ENCODE results near the gene PTPN20. TPM values are rescaled to one million over a fixed set of nuclear protein-coding genes. Genes with fewer than 3 reads are reported as not detected.
"Not testable (repeated sequence)": the region's sequence is repeated elsewhere in the genome, so short reads cannot be mapped to it uniquely, and the experiment has no call there.

The PTPN20 gene
- total and polyA plus RNA-seq, 2 of the 4 experiments (the other 2 are of a cell fraction), result 0.14 TPM; not detected in 1

DNA sequence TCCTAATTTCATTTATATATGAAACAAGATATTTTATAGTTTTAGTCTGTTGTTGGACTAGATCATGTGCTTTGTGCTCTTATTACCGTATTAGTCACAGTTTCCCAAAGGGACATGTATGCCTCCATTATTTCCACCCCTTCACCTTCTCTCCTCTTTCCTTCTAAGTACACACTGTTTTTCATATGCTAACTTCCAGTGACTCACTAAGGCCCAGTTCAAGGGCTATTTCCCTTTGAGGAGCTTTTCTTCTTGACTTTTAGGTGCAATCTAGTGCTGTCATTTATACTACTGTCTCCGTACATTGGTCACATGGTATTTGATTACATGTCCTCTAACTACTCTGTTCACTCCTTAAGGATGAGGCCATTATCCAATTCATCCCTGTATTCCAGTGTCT lies 55.8 kb downstream of the PTPN20 start:
- H3K18ac ChIP-seq (ENCODE audit: low read depth, low read length); H3K4ac ChIP-seq (ENCODE audit: low read depth, low read length); H3K56ac ChIP-seq (ENCODE audit: extremely low read depth, insufficient read depth, low read length); intact Hi-C loops (cut with micrococcal nuclease); H2BK15ac ChIP-seq (ENCODE audit: low read depth, low read length); H3K9me1 ChIP-seq (ENCODE audit: insufficient read depth, low read length); H4K91ac ChIP-seq (ENCODE audit: insufficient read depth, low read depth, low read length); H2AK9ac ChIP-seq (replicated peaks; ENCODE audit: low read depth, low read length, poor library complexity); H3K23ac ChIP-seq (ENCODE audit: low read depth, low read length); H2BK120ac ChIP-seq (ENCODE audit: low read depth, low read length); H3K79me1 ChIP-seq (ENCODE audit: low read depth in 1 of 2, low read length in 2 of 2); DNase-seq; H3K9ac ChIP-seq (ENCODE audit: low read depth, low read length); H3K9me3 ChIP-seq (ENCODE audit: control insufficient read depth, insufficient read depth, low read length); CTCF ChIA-PET; H2AK5ac ChIP-seq (ENCODE audit: low read depth, low read length); H2BK5ac ChIP-seq (ENCODE audit: low read depth, low read length, poor library complexity, severe bottlenecking); ATAC-seq (ENCODE audit: low read depth); BruUV-seq (replicated peaks); H3K4me2 ChIP-seq (ENCODE audit: low read depth, low read length); POLR2A ChIA-PET (ENCODE audit: unreplicated experiment); H4K5ac ChIP-seq (ENCODE audit: low read depth, low read length); H2AFZ ChIP-seq (replicated peaks; ENCODE audit: low read length, poor library complexity); H2BK20ac ChIP-seq (ENCODE audit: low read depth, low read length); dilution Hi-C loops (cut with HindIII; ENCODE audit: low sequenced_read_pairs, unreplicated experiment); H3K14ac ChIP-seq (replicated peaks; ENCODE audit: low read depth, low read length); in situ Hi-C loops (cut with MboI; ENCODE audit: low sequenced_read_pairs); H3K36me3 ChIP-seq (ENCODE audit: control insufficient read depth, insufficient read depth, low read length); H4K8ac ChIP-seq (ENCODE audit: low read depth in 2 of 2, low read length in 2 of 2); H3K27me3 ChIP-seq (ENCODE audit: control insufficient read depth, insufficient read depth, low read length); H4K20me1 ChIP-seq (ENCODE audit: insufficient read depth, low read length); H3K27ac ChIP-seq (ENCODE audit: insufficient read depth, low read length); H3K4me1 ChIP-seq (ENCODE audit: control insufficient read depth, insufficient read depth, low read length); H3K4me3 ChIP-seq (ENCODE audit: insufficient read depth, low read depth, low read length): not testable (repeated sequence)
- WGBS, 2 experiments (ENCODE audit: extremely low coverage in 2 of 2, insufficient read length in 1 of 2), result no CpG with 5 or more reads among the region's 2 CpGs

DNA sequence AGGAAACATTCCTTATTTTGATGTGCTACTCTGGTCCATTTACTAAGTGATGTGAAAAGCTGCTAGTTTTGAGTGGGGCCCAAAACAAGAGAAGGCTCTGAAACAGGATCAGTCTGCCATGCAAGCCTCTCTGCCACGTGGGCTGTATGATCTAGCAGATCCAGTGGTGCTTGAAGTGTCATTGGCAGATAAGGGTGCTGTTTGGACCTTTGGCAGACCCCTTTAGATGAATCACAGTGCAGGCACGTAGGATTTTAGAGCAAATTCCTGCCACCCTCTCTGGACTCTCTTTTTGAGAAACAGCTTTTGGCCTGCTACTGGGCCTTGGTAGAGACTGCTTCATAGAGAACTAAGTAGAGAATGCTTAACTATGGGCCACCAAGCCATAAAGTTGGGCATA lies 69.0 kb downstream of the PTPN20 start:
- not testable (repeated sequence) for BruUV-seq (replicated peaks)

More for the DNA sequence above, 69.0 kb downstream of the PTPN20 start:
- H4K20me1 ChIP-seq (ENCODE audit: insufficient read depth, low read length); H2AK9ac ChIP-seq (replicated peaks; ENCODE audit: low read depth, low read length, poor library complexity); H3K27ac ChIP-seq (ENCODE audit: insufficient read depth, low read length); H3K79me1 ChIP-seq (ENCODE audit: low read depth in 1 of 2, low read length in 2 of 2); in situ Hi-C loops (cut with MboI; ENCODE audit: low sequenced_read_pairs); H3K4ac ChIP-seq (ENCODE audit: low read depth, low read length); H3K9me1 ChIP-seq (ENCODE audit: insufficient read depth, low read length); H2AFZ ChIP-seq (replicated peaks; ENCODE audit: low read length, poor library complexity); H3K4me1 ChIP-seq (ENCODE audit: control insufficient read depth, insufficient read depth, low read length); H3K9ac ChIP-seq (ENCODE audit: low read depth, low read length); H3K4me3 ChIP-seq (ENCODE audit: insufficient read depth, low read depth, low read length); H4K5ac ChIP-seq (ENCODE audit: low read depth, low read length); H3K23ac ChIP-seq (ENCODE audit: low read depth, low read length); H4K8ac ChIP-seq (ENCODE audit: low read depth in 2 of 2, low read length in 2 of 2); DNase-seq; dilution Hi-C loops (cut with HindIII; ENCODE audit: low sequenced_read_pairs, unreplicated experiment); H2BK5ac ChIP-seq (ENCODE audit: low read depth, low read length, poor library complexity, severe bottlenecking); H2BK20ac ChIP-seq (ENCODE audit: low read depth, low read length); CTCF ChIA-PET; H4K91ac ChIP-seq (ENCODE audit: insufficient read depth, low read depth, low read length); ATAC-seq (ENCODE audit: low read depth); H3K4me2 ChIP-seq (ENCODE audit: low read depth, low read length); H3K56ac ChIP-seq (ENCODE audit: extremely low read depth, insufficient read depth, low read length); H3K18ac ChIP-seq (ENCODE audit: low read depth, low read length); POLR2A ChIA-PET (ENCODE audit: unreplicated experiment); H3K36me3 ChIP-seq (ENCODE audit: control insufficient read depth, insufficient read depth, low read length); H3K14ac ChIP-seq (replicated peaks; ENCODE audit: low read depth, low read length); H3K27me3 ChIP-seq (ENCODE audit: control insufficient read depth, insufficient read depth, low read length); intact Hi-C loops (cut with micrococcal nuclease); H3K9me3 ChIP-seq (ENCODE audit: control insufficient read depth, insufficient read depth, low read length); H2AK5ac ChIP-seq (ENCODE audit: low read depth, low read length); H2BK120ac ChIP-seq (ENCODE audit: low read depth, low read length); H2BK15ac ChIP-seq (ENCODE audit: low read depth, low read length): not testable (repeated sequence)
- WGBS, 2 experiments (ENCODE audit: extremely low coverage in 2 of 2, insufficient read length in 1 of 2), result no CpG with 5 or more reads among the region's 2 CpGs

All from IMR-90 (cell line).